Neuron (in vitro differentiated cells): ENCODE results near the gene GABRR1.

Source experiments
- H2AFZ ChIP-seq: one replicate; pipeline ENCODE4 v1.6.1; 2013; ENCODE audit warnings: low read depth, mild to moderate bottlenecking, inconsistent platforms, low read length, moderate library complexity
- H3K27me3 ChIP-seq: one replicate; pipeline ENCODE4 v1.6.1; 2013; ENCODE audit warnings: low read length; ENCODE audit not compliant: insufficient read depth
- H3K36me3 ChIP-seq: one replicate; pipeline ENCODE4 v1.6.1; 2013; ENCODE audit warnings: low read length; ENCODE audit not compliant: insufficient read depth
- H3K4me1 ChIP-seq: one replicate; pipeline ENCODE4 v1.6.1; 2013; ENCODE audit warnings: low read length; ENCODE audit not compliant: insufficient read depth
- H3K4me3 ChIP-seq: 2 replicates; pipeline ENCODE4 v1.5.1; 2013; ENCODE audit warnings: mild to moderate bottlenecking, low read length, moderate library complexity
- H3K9me3 ChIP-seq: one replicate; pipeline ENCODE4 v1.6.1; 2013; ENCODE audit warnings: low read length

The GABRR1 gene

DNA sequence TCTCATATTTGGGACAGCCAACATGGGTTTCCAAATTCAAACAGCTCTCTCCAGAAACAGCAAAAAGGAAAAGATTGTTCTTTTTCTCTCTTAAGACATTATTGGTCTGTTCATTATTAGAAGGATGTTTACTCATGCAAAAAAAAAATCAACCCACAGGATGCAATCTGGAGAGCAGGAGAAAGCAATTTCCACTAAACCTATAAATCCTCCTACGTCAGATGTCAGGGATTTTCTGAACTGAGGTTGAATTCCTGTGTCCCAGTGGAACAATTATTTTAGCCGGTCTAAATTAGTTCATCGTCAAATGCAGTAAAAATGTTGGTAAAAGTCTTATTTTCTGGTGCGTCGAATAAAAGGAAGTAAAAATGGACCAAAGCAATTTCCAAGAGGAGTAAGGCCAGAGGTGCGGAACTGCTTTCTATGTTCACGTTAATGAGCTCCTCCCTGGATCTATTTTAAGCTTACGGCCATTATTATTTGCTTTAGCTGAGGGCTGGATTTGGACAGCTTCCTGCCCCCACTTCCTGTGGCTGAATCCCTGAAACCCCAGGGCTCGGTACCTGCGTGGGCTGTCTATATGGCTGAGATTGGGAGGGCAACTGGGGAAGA is at the start of gene GABRR1:
Gene GABRR1 (minus strand): TSS at position 60 of the 612 bp plus-strand sequence. CDS start 36 bp downstream, at position 24.
- H3K9me3 ChIP-seq = no peaks in the 10 kb centered on the region
- H3K27me3 ChIP-seq = no peaks in the 10 kb centered on the region
- H3K4me1 ChIP-seq = no peaks in the 10 kb centered on the region
- H2AFZ ChIP-seq = no peak within 1 kb of the TSS
- H3K36me3 ChIP-seq = no peaks in the 10 kb centered on the region
- no peak within 1 kb of the TSS for H3K4me3 ChIP-seq

DNA sequence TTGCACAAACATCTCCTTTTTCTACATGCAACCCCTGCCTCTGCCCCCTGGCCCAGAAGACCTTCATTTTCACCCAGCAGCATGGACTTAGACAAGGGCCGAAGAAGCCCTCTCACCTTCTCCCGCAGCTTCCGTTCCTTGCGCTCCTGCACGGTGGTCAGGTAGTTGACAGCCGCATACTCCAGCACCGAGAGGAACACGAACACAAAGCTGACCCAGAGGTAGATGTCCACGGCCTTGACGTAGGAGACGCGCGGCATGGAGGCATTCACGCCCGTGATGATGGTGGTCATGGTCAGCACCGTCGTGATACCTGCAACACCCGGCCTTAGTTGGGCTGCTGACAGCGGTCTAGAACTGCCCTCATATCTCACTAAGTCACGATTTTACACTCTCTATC is 47.1 kb upstream of the GABRR1 start:
- Histone ChIP-seq H3K9me3 (no peaks in the 10 kb centered on the region), H3K27me3 (no peaks in the 10 kb centered on the region), H3K36me3 (no peaks in the 10 kb centered on the region), H2AFZ (no peak overlapping the region), H3K4me3 (no peak overlapping the region), H3K4me1 (peaks cover 3% of the 10 kb centered on the region)

DNA sequence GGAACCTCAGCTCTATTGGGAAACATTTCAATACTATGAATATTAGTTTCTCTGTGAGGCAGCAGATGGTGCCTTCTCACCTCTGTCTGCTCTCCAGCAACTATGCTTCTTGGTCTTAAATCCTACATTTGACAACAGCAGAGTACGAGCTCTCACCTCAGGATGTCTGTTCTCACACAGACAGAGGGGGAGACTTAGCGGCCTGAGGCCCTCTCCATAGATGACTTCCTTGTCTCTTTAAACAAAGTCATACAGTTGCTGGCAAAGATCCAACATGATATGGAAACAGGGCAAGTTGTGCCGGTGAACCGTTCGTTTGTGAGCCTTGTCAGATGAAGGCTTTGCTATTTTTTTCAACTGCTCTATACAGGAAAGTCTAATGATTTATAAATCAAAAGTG is 43.7 kb upstream of the GABRR1 start:
- no peaks in the 10 kb centered on the region for H3K27me3 ChIP-seq

DNA sequence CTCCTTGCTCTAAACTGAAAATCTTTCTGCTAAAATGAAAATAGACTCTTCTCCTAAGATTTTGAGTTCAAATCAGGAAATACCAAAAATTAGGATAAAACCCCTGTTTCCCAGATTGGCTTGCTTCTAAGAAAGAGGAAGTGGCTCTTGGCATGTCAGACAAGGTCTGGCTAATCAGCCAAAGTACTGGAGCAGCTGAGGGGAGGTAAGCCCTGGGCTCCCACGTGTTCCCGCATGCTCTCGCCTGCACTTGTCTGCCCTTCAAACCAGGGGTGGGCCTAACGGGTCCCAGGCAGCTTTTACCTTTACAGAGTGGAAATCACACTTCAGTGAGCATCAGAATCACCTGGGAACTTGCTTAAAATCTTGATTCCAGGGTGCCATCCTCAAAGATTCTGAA is 43.2 kb upstream of the GABRR1 start:
- H2AFZ ChIP-seq = no peak overlapping the region
- peaks cover 3% of the 10 kb centered on the region for H3K4me1 ChIP-seq
- H3K27me3 ChIP-seq = no peaks in the 10 kb centered on the region
- H3K4me3 ChIP-seq = no peak overlapping the region
- H3K9me3 ChIP-seq = no peaks in the 10 kb centered on the region
- no peaks in the 10 kb centered on the region for H3K36me3 ChIP-seq

More for the DNA sequence above, 43.7 kb upstream of the GABRR1 start:
- no peak overlapping the region for H3K4me3 ChIP-seq
- H3K9me3 ChIP-seq = no peaks in the 10 kb centered on the region
- no peak overlapping the region for H2AFZ ChIP-seq
- peaks cover 3% of the 10 kb centered on the region for H3K4me1 ChIP-seq
- H3K36me3 ChIP-seq = no peaks in the 10 kb centered on the region

DNA sequence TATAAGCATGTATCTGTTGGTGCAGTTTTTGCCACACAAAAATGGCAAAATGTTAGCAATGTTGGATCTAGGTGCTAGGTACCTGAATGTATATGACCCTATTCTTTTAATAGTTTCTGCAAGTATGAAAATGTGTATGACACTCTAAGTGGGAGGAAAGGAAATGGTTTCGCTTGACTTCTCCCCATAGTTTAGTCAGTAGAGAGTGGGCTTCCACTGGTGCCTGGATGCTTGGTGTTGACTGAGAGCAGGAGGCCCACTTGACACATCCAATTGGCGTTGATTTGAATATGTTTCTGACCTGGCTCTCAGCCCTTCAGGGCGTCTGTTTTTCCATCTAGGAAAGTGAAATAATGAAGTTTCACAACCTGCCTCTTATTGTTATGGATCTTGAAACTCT is 41.8 kb upstream of the GABRR1 start:
- Histone ChIP-seq H3K36me3 (no peaks in the 10 kb centered on the region), H3K4me3 (no peak overlapping the region), H3K27me3 (no peaks in the 10 kb centered on the region), H3K4me1 (peaks cover 3% of the 10 kb centered on the region), H3K9me3 (no peaks in the 10 kb centered on the region), H2AFZ (no peak overlapping the region)

DNA sequence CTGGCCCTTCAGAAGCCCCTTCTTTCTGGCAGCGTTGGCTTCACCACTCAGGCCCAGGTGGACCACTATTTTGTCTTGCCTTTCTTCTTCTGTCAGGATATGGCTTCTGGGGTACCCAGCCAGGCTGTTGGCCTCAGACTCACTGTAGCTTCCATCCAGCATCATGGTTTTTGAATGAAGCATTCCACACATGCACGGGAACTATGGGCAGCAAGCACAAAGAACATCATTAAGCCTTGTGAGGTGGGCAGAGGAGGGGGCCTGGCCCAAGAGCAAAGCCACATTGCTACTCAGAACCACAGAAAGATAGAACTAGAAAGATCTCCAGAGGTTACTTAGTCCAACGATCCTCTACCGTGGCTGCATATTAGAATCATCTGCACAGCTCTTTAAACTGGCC is 40.6 kb upstream of the GABRR1 start:
- Histone ChIP-seq H3K9me3 (no peaks in the 10 kb centered on the region), H3K4me1 (peaks cover 3% of the 10 kb centered on the region), H3K4me3 (no peak overlapping the region), H2AFZ (no peak overlapping the region), H3K27me3 (no peaks in the 10 kb centered on the region), H3K36me3 (no peaks in the 10 kb centered on the region)

DNA sequence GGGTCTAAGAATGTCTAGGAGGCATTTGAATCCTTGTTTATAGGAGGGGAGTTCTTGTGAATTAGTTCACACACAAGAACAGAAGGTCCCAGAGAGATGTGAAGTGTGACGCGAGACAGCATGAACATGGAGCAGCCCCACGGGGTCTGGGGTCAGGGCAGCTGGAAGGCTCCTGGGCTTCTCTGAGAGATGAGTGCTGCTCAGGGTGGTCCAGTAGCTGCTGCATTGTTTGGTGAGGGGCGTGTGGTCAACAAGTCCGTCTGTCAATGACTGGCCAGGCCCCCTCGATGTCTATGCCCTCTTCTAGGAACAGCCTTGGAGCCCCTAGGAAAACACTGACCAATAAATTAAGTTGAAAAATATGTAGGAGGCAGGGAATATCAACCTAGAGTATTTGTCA is 40.2 kb upstream of the GABRR1 start:
- Histone ChIP-seq H3K27me3 (no peaks in the 10 kb centered on the region), H3K4me3 (no peak overlapping the region), H3K4me1 (no peaks in the 10 kb centered on the region), H2AFZ (no peak overlapping the region), H3K9me3 (no peaks in the 10 kb centered on the region), H3K36me3 (no peaks in the 10 kb centered on the region)

DNA sequence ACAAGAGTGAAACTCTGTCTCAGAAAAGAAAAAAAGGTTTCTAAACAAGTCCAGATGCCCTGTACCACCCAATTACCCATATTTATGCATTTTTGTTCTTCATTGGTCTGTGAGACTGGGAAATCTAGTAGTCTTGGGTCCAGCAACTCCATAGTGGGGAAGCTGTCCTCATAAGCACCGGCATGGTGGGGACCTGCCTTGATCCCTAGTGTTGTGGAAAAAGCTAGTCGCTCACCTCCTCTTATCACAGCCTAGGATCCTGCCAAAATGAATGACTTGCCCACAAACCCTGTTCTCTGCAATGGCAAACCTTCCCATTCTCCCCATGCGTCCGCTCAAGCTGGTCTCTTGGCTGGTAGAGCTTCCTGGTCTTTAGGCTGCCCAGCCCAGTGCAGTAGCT is 38.3 kb upstream of the GABRR1 start:
- H3K9me3 ChIP-seq = no peaks in the 10 kb centered on the region
- peaks cover 3% of the 10 kb centered on the region for H3K4me1 ChIP-seq
- no peak overlapping the region for H3K4me3 ChIP-seq

DNA sequence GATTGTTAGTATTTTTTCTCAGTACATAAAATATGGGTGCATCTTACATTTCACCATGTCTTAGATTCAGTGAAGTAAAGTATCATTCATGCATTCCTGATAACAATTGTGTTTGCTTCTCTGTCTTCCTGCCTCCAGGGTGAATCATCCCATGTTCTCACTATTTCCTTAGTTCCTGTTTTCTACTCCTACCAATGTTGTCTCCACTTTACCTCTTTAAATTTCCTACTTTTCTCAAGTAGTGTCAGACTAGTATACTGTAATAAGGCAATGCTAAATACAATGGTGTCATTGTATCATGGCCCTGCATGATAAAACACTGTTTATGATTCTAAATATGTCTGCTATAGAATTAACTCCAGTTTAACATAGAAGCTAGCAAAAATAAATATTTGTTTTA is 37.4 kb upstream of the GABRR1 start:
- Histone ChIP-seq H3K4me1 (peaks cover 3% of the 10 kb centered on the region), H3K27me3 (no peaks in the 10 kb centered on the region), H3K36me3 (no peaks in the 10 kb centered on the region), H3K9me3 (no peaks in the 10 kb centered on the region), H2AFZ (no peak overlapping the region), H3K4me3 (no peak overlapping the region)

More for the DNA sequence above, 38.3 kb upstream of the GABRR1 start:
- no peaks in the 10 kb centered on the region for H3K27me3 ChIP-seq
- no peak overlapping the region for H2AFZ ChIP-seq
- no peaks in the 10 kb centered on the region for H3K36me3 ChIP-seq

DNA sequence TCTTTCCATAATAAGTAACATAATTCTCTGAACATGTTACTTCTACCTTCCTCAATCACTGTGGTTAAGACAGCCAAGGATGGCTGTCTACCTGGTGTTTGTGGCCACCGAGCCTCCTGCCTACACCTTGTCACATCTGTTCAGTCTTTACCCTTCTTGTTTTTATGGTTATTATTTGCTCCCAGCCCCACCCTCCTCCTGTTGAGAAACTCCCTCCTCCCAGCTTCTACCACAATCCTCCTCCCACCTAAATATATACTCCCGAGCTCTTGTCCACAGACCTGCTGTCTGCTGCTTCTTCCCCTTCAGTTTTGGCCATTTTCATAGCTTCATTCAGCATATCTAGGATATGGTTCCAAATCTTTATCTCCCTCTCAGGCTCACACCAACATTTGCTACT is 35.7 kb upstream of the GABRR1 start:
- Histone ChIP-seq H3K9me3 (no peaks in the 10 kb centered on the region), H3K36me3 (no peaks in the 10 kb centered on the region), H3K4me1 (peaks cover 3% of the 10 kb centered on the region), H3K27me3 (no peaks in the 10 kb centered on the region), H3K4me3 (no peak overlapping the region), H2AFZ (no peak overlapping the region)

DNA sequence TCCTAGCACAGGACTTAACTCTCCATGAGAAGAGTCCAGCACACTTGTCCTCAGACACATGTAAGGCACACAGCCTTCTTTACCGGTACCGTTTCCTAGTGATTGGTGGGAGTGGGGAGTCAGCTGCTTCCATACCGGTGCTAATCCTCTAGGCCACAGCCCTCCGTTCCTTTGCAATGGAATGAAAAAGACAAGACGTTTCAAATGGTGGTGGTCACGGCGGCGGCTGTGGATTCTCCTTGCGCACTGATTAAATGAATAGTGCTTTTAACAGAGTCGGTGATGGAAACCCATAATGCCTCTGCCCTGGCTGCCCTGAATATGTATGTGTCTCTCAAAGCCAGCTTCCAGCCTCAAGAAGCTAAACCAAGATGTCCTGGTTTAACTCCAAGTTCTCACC is 34.8 kb upstream of the GABRR1 start:
- Histone ChIP-seq H3K4me1 (peaks cover 3% of the 10 kb centered on the region), H3K27me3 (no peaks in the 10 kb centered on the region), H3K9me3 (no peaks in the 10 kb centered on the region)

DNA sequence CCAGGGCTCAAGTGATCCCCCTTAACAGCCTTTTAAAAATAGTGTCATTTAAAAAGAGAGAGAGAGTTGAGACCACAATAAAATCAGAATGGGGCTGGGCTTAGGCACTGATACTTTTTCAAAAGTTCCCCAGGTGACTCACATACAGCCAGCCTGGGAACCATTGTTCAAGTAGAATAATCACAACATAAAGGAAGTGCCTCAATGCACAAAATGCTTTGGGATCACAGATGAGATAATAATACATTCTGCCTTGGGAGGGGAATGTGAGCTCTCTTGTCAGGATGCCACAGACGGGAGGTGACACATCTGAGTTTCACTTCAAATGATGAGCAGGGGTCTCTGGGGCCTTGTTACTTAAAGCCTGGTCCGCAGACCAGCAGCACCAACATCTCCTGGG is 34.0 kb upstream of the GABRR1 start:
- H3K36me3 ChIP-seq = no peaks in the 10 kb centered on the region
- no peaks in the 10 kb centered on the region for H3K9me3 ChIP-seq
- H2AFZ ChIP-seq = no peak overlapping the region
- no peak overlapping the region for H3K4me3 ChIP-seq
- no peaks in the 10 kb centered on the region for H3K27me3 ChIP-seq
- peaks cover 3% of the 10 kb centered on the region for H3K4me1 ChIP-seq

More for the DNA sequence above, 34.8 kb upstream of the GABRR1 start:
- Histone ChIP-seq H2AFZ (no peak overlapping the region), H3K4me3 (no peak overlapping the region), H3K36me3 (no peaks in the 10 kb centered on the region)

DNA sequence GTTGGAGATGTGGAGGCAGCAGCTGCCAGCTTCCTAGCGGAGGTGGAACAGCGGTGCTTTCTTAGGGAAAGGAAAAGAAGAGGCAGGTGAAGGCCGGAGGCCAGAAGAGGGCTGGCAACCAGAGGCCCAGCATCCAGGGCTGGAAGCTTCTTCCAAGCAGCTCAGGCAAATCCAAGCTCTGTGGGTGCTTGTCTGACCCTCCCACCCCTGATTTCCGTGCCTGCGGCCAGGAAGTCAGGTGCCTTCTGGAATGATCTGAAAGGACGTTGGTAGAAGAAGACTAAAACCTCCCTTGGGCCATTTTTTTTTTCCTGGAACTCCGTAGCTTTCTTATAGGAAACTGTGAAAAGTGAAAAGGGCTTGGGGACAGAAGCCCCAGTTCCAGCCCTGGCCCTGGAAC is 33.1 kb upstream of the GABRR1 start:
- no peak overlapping the region for H3K4me3 ChIP-seq

More for the DNA sequence above, 33.1 kb upstream of the GABRR1 start:
- peaks cover 3% of the 10 kb centered on the region for H3K4me1 ChIP-seq
- H3K27me3 ChIP-seq = no peaks in the 10 kb centered on the region
- no peaks in the 10 kb centered on the region for H3K9me3 ChIP-seq
- H3K36me3 ChIP-seq = no peaks in the 10 kb centered on the region
- H2AFZ ChIP-seq = no peak overlapping the region
